GM12892 (cell line): ENCODE results near the gene PPP2R2B.
"Not testable (repeated sequence)": the region's sequence is repeated elsewhere in the genome, so short reads cannot be mapped to it uniquely, and the experiment has no call there.

Experiments
- DNase-seq: peaks from one replicate; pipeline ENCODE4 v3.0.0; 2011; ENCODE audit not compliant: insufficient read length
- FAIRE-seq: peaks from 2 replicates; lab custom pipeline; 2011; peaks lifted over from hg19 to GRCh38; lab: Jason Lieb, UNC
- POLR2A ChIP-seq: IDR thresholded peaks from 2 replicates; pipeline ENCODE4 v1.6.1; 2011; ENCODE audit warnings: low read depth, low read length, control low read depth
- POLR2AphosphoS5 ChIP-seq: IDR thresholded peaks from 2 replicates; pipeline ENCODE4 v1.6.1; 2011; ENCODE audit warnings: low read depth, low read length, control low read depth
- TAF1 ChIP-seq: IDR thresholded peaks from 2 replicates; pipeline ENCODE4 v1.6.1; 2011; ENCODE audit warnings: low read depth, mild to moderate bottlenecking, control low read depth, low read length, borderline replicate concordance

PPP2R2B gene

DNA sequence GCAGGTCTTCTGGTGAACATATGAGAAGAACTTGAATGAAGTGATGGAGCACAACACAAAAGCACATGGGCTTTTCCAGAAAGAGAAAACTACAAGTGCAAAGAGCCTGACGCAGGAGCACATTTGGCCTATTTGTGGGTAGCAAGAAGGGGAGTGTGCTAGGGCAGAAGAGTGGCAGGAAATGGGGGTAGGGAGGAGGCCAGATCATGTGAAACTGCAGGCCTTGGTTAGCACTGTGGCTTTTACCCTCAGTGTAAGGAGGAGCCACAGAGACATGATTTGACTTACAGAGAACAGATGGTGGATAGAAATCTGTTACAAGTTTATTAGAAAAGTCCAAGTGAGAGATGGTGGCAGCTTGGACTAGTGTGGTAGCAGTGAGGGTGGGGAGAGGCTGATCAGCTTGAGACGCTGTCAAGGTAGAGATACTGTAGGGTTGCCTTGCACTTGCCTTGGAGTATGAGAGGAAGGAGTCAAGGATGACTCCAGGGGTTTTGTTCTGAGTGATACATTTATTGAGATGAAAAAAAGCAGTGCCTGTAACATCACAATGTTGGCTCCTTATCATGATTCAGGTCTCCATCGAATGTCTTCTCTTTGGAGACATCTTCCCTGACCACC lies 126.7 kb downstream of the PPP2R2B start:
- TF ChIP-seq POLR2A = no peak
- no peak for TF ChIP-seq POLR2AphosphoS5
- TF ChIP-seq TAF1 = no peak
- DNase-seq (no peak), FAIRE-seq (no peak)

DNA sequence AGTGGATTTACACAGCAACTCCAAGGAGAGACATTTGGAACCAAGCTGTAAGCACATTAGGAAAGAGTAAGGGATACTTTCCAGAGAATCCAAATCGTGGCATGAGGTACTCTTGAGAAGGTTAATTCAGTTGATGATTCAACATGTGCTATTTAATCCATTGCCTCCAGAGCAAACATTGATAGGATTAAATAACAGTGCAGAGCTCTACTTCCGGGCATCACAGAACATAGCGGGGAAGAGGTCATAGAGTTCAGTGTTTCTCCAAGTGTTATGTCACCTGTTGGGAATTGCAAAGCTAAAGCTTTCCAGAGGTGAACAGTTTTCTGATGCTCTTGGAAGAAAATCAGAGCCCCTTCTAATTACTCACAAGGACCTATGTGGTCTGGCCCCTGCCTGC lies 127.5 kb downstream of the PPP2R2B start:
- no peak for TF ChIP-seq POLR2A
- TF ChIP-seq POLR2AphosphoS5 = no peak
- TF ChIP-seq TAF1 = no peak
- DNase-seq (no peak), FAIRE-seq (no peak)

DNA sequence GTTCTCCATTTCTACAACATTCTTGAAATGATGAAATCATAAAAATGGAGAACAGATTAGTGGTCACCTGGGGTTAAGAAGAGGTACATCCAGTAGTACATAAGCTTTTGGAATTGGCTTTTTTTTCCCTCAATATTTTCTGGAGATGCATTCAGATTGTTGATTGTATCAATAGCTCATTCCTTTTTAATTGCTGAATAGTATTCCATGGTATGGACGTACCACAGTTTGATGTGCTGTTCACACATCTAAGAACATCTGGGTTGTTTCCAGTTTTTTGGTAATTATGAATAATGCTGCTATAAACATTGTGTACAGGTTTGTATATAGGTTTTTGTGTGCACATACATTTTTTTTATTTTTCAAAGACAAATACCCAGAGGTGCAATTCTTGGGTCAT lies 130.0 kb downstream of the PPP2R2B start:
- no peak for DNase-seq
- FAIRE-seq = no peak

DNA sequence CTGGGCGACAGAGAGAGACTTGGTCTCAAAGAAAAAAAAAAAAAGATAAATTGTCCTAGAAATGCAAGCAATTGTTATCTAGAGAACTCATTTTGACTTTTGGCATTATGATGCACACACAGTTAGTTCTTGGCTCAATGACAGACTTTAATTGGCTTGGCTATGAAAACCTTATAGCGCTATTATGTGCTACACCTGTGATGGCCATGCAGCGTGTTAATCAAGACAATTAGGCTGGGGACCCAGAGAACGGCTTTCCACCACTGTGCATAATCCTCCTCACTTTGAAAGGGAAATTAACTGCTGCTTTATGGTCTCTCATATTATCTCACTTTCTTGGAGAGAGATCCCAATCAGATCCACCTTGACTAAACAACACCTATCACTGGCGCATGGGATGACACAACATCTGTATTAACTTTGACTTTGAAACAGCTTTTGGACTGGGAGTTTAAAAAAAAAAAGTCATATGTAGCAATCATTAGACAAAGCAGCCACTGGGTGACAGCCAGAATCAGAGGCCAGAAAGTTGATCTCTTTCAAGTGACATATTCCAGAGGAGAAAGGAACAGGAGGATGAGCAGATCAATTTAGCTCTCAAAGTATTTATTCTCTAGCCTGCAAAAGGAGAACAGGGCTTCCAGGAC lies 132.5 kb downstream of the PPP2R2B start:
- no peak for TF ChIP-seq POLR2A
- TF ChIP-seq TAF1 = no peak
- no peak for DNase-seq
- no peak for FAIRE-seq

More for the DNA sequence above, 130.0 kb downstream of the PPP2R2B start:
- TF ChIP-seq POLR2AphosphoS5 = no peak
- TF ChIP-seq POLR2A = no peak
- TF ChIP-seq TAF1 = no peak

DNA sequence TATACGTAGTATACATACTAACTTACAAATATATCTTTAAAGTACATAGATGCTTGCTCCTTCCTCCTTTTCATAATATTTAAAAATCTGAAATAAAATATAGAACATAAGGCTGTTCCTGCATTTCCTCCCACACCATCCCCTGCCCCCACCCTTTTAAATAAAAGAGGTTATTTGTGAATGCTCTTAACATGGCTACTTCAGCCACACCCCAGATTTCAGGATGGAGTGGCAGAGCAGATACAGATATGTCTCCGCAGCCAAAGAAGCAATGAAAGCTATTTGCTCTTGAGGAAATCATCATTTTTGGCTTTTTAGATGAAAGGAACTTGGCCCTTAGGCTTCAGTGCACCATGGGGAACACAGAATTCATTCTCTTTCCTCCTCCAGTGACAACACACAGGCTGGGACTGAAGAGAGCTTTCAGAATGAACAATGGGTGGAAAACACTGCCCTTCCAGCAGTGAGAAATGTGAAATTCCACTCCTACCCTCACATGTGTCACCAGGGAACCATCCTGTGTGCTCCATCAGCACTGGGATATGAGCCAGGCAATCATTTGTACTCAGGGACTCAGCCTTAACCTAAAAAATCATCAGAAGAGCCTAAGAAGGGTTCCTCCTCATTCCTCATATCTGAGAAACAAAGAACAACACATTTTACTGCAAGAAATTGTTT lies 134.3 kb downstream of the PPP2R2B start:
- DNase-seq = no peak
- TF ChIP-seq TAF1 (no peak), POLR2AphosphoS5 (no peak), POLR2A (no peak)
- no peak for FAIRE-seq

DNA sequence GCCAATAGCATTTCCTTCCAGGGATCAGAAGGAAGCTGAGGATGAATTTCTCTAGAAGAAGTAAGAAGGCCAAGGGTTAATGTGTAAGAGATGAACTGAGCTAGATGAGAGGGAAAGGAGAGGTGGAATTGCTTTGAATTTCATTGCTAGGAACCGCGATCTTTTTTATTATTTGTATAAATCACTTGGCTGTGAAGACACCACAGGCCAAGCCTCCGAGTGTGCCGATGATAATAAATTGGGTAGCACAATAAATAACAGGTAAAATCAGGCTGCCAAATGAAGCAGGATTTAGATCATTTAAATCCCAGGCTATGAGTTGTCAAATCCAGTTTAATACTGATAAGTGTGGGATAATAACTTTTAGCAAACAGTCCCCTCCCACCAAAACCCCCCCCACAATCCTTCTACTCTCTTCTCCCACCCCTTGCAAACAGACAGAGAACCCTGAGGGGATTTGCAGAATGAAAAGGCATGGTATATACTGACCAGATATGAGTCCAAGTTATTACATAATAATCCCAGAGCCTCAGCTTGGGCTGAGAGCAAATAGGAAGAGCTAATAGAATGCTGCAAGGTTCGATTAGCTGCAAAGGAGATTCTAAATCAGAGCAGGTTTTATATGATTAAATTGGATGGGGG lies 143.5 kb downstream of the PPP2R2B start:
- no peak for TF ChIP-seq TAF1
- TF ChIP-seq POLR2AphosphoS5 = no peak
- no peak for TF ChIP-seq POLR2A
- DNase-seq = no peak
- no peak for FAIRE-seq

DNA sequence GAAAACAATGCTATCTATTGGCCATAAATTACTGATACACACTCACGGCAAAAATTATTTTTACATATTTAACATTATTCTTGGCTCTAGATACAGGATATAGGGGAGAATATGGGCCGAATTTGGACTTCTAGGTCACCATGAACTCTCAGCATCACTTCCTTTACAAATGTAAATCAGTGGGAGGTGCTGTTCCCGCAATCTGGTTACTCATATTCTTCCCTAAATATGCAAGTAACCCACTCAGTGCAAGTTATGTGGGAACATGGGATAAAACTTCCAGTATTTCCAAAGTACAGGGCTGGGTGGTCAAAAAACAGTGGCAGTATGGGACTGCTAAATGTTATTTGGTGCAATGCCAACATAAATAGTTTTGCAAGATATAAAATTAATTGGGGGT lies 145.6 kb downstream of the PPP2R2B start:
- DNase-seq (no peak), FAIRE-seq (no peak)
- no peak for TF ChIP-seq TAF1
- no peak for TF ChIP-seq POLR2A
- TF ChIP-seq POLR2AphosphoS5 = no peak

DNA sequence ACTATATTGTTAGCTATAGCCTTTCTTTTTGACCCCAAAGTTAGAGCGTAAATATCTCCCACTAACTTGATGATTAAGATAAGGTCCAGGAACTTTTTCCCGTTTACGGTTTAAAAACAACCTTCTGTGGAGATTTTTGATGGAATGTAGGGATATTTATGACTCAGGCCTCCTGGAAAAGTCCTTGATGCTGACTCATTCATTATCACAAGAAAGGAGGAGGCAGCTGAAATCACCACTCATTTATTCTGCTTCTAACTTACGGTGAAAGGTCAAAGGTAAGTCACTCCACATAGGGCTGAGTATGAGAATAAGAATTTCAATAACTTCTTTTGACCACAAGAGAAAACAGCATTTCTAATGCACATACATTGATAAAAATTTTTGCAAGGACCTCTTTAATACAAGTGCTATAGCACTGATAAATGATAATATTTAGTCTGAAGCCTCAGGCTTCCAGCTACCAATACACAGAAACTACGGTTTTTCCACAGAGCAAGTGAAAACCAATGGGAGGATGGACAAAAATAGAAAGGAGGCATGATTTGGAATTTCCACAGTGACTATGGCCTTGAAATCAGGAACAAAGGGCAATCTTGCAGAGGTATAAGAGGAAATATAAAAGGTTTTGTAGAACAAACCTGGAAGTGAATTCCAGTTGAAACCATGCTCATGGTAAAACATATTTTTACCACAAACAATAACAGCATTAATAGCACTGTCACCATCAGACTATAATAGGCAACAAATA lies 146.5 kb downstream of the PPP2R2B start:
- TF ChIP-seq TAF1 (no peak), POLR2AphosphoS5 (no peak), POLR2A (no peak)
- FAIRE-seq (no peak), DNase-seq (no peak)

DNA sequence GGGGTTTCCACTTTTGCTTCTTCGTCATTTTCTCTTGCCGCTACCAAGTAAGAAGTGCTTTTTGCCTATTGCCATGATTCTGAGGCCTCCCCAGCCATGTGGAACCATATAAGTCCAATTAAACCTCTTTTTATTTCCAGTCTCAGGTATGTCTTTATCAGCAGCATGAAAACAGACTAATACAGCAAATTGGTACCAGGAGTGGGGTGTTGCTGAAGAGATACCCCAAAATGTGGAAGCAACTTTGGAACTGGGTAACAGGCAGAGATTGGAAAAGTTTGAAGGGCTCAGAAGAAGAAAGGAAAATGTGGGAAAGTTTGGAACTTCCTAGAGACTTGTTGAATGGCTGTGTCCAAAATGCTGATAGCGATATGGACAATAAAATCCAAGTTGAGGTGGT lies 149.8 kb downstream of the PPP2R2B start:
- FAIRE-seq, DNase-seq: not testable (repeated sequence)

DNA sequence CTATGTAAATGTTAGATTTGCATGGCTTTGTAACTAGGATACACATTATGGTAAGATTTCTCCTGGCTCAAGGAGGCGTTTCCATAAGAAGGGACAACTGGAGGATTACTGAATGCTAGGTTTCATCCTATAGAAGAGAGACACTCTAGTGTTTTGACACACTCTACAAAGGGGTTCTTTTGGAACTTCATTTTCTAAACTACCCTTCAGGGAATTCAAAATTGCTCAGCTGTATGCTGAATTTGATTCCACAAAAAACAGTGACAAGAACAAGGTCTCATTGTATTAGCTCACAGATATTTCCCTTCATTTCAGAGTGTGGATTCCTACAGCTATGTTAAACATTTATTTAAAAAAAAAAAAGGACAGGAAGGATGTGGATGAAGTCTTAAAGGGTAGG lies 151.7 kb downstream of the PPP2R2B start:
- FAIRE-seq (no peak), DNase-seq (no peak)
- TF ChIP-seq TAF1 = no peak
- TF ChIP-seq POLR2A = no peak
- no peak for TF ChIP-seq POLR2AphosphoS5

DNA sequence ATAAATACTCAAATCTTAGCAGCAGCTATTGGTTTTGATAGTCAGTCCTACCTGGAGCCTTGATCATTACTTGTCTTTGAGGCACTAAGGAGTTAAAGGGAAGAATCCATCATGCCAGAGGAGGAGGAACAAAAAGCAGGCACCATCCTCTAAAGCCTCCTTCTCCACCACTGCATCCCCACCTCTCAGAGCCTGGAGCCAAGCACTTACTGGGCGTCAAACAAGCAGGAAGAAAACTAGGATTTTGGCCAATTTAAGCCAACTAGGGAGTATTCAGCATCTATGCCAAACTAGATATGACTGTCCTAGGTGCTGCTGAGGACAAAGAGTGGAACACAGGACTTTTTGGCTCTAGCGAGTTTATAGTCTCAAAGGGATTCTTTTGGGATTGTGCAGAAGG lies 152.5 kb downstream of the PPP2R2B start:
- FAIRE-seq (no peak), DNase-seq (no peak)
- TF ChIP-seq POLR2A (no peak), TAF1 (no peak), POLR2AphosphoS5 (no peak)

DNA sequence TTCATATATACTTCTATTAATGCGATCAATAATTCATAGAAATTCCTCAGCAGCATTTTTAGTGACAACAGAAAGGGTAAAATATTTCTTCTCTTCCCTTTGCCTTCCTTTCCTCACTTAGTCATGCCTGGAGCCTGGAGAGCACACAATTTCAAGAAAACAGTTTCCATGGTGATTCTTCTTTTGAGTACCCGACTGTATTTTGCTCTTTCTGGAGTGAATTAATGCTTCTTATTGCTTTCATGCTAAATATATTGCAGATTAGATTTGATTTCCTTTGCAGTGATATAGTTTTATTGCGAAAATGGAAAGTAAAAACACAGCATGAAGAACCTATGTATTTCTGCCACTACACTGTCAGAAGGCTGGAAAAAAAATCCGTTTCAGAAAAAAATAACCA lies 153.5 kb downstream of the PPP2R2B start:
- DNase-seq (no peak), FAIRE-seq (no peak)
- TF ChIP-seq POLR2AphosphoS5 (no peak), TAF1 (no peak), POLR2A (no peak)
